Measurements from ENCODE around the gene KIAA1958.
"Not testable (repeated sequence)": the region's sequence is repeated elsewhere in the genome, so short reads cannot be mapped to it uniquely, and the experiment has no call there.

KIAA1958 gene

GRCh38 chr9:112670991-112671625 lies 184.5 kb downstream of the KIAA1958 start:
- DNase-seq: no peak

GRCh38 chr9:112673221-112673620 lies 186.6 kb downstream of the KIAA1958 start:
- not testable (repeated sequence) for DNase-seq

DNA sequence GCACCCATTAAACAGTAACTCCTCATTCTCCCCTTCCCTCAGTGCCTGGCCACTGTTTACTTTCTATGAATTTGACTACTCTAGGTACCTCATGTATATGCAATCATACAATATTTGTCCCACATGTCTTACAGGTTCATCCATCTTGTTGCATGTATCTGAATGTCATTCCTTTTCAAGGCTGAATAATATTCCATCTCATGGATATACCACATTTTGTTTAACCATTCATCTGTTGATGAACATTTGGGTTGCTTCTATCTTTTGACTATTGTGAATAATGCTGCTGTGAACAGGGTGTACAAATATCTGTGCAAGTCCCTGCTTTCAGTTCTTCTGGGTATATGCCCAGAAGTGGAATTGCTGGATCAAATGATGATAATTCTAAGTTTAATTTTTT lies 190.4 kb downstream of the KIAA1958 start:
- no peak for DNase-seq

DNA sequence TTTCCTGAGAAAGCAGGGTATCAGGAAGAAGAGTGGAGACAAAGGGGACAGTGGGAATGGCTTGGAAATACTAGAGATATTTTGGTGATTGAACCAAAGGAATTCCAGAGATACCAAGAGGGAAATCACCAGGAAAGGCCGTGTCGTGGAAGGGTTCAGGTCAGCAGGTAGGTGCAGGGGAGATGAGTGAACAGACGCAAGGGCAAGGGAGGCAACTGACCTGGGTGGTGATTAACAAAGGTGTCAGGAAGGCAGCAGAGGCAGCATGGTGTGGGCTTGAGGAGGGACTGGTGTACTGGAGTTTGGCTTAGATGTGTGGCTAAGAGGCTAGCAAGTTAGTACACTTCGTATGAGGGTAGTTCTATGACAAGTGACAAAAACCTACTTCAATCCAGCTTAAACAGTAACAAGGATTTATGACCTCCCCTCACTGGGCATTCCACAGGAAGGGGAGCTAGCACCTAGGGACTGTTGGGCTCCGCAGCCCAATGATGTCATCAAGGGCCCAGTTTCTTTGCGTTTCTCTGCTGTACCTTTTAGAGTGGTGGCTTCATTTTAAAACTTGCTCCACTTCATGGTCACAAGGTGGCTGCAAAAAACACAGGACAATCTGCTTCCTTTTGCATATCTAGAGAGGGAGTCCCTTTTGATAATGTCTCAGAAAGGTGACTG lies 194.2 kb downstream of the KIAA1958 start:
- DNase-seq: no peak

DNA sequence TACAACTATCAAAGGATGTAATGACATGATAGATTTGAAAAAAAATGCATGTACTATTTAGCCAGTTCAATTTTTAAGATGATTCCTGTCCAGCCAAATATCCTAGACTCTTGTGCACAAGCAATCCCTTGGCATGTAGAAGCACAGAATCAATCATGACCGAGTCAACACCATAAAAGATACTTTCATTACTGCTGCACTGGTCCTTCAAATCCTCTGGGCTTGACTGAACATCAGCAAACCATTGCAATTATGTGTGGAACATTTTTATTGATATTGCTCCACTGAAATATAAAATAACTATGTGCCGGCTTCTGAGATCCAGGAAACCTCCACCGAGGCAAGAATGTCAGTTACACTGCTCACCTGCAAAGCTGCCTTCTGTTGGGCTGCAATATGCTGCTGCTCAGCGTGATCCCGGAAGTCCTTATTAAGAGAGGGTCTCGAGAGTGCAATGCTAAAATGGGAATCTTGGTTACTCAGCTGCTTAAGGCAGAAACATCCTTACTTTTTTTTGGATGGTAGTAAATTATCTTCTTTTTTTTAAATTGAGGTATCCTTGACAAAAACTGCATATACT lies 202.6 kb downstream of the KIAA1958 start:
- DNase-seq: no peak

DNA sequence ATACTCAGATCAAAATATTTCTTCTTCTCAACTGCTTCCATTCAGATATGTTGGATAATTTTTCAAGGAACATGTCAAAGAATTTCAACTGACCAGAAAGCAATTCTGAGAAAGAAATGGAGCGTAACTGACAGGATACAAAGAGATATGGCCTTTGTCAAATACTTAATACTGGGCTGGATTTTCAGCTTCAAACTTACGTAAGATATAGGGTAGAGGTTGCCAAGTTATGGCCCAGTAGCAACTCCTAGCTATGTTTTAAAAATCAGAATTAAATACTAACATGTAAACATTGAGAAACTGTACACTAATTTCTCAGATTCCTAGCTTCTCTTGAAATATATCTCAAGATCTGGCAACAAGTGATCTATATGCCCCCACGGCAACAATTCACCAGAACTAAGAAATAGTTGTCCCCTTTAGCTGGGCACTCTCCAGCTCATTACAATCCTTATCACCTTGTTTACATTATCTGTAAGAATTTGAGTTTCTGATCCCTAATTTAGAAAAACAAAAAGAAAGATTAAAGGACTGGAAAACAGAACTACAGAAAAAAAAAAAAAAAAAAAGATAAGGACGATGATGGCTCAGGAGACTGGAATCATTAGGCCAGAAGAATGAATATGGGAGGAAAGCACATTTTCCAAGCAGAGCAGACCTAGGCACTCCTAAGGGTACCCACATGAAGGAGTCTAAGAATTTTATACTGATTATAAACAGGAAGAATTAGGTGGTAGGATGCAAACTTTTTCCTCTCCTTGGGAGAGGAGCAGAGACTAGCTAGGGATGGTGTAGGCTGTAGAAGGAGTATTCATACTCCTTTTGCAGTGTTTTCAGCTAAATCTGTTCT lies 208.3 kb downstream of the KIAA1958 start:
- DNase-seq: no peak

GRCh38 chr9:112696461-112696860 lies 209.8 kb downstream of the KIAA1958 start:
- no peak for DNase-seq

DNA sequence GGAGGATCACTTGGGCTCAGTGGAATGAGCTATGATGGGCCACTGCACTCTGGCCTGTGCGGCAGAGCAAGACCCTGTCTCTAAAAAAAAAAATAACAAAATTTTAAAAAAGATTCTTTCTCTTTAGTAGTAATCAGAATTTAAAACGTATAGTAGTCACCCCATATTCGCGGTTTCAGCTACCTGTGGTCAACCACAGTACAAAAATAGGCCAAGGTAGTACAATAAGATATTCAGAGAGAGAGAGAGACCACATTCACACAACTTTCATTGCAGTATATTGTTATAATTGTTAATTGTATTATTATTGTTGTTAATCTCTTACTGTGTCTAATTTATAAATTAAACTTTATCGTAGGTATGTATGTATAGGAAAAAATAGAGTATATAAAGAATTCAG lies 212.6 kb downstream of the KIAA1958 start:
- no peak for DNase-seq

DNA sequence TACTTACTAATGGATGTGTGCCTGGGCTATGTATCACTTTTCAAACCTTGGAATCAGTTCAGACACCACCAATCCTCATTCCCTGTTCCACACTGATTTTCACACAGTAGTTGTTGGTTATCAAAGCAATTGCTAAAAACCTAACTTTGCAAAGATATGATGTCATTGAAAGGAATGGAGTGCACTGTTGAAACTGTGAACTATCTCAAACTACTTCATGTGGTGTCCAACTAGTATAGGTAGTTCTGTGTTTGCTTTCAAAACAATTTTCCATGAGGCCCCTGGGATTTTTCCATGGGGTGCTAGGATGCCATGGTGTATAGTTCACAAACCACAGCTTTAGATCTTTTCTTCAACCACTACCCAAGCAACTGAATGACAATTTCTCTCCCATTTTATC lies 213.5 kb downstream of the KIAA1958 start:
- DNase-seq: no peak

- DNase-seq: no peak
Measured at GRCh38 chr9:112703304-112703703, 216.7 kb downstream of the KIAA1958 start.

DNA sequence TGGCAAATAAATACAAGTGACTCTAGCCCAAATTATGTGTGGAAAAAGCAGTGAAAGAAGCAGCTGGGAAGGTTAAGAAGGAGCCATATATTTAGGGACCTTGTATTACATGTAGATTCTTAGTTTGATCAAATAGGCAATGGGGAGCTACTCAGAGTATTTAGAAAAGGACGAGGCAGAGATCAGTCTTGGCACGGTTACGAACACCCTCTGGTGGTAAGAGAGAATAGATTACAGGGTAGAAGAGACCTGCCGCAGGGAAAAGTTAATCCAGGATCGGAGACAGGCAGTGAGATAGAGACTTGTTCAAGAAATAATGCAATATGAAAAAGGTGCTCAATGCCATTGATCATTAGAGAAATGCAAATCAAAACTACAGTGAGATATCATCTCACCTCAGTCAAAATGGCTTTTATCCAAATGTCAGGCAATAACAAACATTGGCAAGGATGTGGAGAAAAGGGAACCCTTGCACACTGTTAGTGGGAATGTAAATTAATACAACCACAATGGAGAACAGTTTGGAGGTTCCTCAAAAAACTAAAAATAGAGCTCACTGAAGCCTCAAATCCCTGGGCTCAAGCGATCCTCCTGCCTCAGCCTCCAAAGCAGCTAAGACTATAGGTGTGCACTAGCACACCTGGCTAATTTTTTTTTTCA lies 219.3 kb downstream of the KIAA1958 start:
- peak in 1 of 3 experiments; percentile 37 for DNase-seq

- peak in 1 of 3 experiments; percentile 31 for DNase-seq
Measured at GRCh38 chr9:112711050-112711689, 224.5 kb downstream of the KIAA1958 start.

DNA sequence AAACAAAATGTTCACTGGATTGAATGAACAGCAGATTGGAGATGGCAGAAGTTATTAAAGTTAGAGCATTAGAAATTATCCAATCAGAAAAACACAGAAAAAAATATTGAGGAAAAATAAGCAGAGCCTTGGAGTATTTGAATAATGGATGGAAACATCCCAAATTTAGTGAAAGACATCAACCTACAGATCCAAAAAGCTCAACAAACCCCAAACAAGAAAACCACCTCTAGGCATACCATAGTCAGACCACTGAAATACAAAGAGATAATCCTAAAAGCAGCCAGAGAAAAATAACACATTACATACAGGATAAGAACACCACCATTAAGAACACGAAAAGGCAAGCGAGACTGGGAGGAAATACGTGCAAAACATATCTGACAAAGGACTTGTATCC lies 226.1 kb downstream of the KIAA1958 start:
- no peak for DNase-seq

DNA sequence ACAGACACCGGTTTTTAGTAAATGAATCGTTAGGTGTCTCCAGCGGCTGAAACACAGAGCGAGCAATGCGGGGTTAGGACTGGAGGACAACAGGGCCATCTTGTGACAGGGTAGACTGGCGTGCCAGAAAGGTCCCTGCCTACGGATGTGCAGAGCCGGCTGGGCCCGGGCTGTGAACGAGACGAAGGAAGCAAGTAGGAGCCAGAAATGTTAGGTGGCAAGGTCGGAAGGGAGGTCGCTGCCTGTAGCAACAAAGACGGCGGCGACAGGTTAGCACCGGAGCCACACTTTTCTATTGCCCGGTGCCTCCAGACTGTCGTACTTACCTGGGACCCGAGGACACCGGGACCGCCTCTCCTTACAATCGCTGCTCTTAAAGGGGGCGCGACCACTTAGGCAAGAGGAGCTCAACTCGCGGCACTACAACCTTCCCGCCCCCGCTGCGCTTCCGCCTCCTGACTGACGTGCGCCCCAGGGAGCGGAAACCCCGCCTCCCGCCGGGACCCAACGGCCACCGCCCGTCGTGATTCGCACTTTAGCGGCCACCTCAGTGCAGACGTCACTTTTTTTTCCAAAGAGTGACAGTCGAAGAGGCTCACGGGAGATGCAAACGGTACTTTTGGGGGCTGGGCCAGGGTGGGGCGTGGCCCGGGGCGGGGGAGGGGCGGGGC lies 231.2 kb downstream of the KIAA1958 start, which contains the start of gene INIP:
TSS of gene INIP (minus strand) at position 457 of the 671 bp plus-strand sequence. CDS start 1,632 bp downstream, outside the sequence.
- peak; percentile 93 to 99 (median 98) for DNase-seq

Data from NCI-H1417 (cell line).